CD4-positive, alpha-beta T cell treated with Interleukin-15 for 1 hour (primary cell): ENCODE measurements around the gene PES1.
"Not testable (repeated sequence)": the region's sequence is repeated elsewhere in the genome, so short reads cannot be mapped to it uniquely, and the experiment has no call there.

Source experiments
- DNase-seq: peaks from one replicate; pipeline ENCODE4 v3.0.0-alpha.2; 2020

Gene PES1

DNA sequence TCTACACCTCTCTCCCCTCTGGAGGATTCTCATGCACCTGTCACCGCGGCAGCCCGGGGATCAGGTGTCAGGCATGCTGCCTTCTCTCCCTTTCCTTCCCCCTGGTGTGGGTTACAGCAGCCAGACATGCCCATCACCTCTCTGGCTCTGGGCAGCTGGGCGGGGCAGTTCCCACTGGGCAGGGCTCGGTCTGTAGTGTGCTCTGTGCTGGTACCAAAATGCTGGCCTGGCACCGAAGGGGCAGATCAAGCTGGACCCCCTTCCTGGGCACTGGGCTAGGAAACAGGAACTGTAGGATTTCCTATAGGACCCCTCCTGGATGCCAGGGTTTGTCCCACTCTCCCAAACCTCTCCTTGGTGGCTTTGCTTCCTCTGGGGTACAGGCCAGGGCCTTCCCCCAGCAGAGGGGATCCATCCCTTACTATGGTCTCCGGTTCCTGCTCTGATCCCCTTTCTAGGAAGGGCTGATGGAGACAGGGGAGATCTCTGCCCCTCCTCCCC lies 18.1 kb downstream of the PES1 start:
- no peak for DNase-seq

DNA sequence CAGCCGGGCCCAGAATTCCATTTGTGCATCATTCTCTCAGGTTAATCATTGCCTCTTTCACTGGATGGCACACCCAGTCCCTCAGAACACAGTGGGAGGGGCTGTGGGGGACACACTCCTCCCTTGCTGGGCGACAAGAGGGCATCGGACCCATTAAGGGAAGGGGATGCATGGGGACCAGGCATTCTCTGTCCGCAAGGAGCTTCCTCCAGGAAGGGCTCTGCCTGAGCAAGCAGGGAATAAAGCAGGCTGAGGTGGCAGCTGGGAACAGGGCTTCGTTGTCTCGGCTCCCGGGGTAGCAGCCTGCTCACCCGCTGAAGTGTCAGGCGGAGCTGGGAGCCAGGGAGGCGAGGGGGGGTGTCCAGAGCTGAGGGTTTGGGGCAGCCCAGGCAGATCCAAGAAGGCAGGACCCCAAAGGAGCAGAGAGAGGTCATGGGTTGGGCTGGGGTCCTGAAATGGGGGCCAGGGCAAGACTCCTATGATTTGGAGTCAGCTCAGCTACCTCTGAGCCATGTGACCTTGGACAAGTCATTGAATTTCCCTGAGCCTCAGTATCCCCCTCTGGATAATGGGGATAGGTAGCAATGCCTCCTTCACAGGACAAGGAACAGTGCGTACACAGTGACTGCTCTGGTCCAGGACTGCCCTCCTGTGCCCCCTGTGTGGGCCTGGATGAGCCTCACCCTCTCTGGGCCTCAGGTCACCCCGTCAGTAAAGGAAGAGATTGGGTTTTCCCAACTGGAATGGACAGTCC lies 18.7 kb downstream of the PES1 start:
- no peak for DNase-seq

DNA sequence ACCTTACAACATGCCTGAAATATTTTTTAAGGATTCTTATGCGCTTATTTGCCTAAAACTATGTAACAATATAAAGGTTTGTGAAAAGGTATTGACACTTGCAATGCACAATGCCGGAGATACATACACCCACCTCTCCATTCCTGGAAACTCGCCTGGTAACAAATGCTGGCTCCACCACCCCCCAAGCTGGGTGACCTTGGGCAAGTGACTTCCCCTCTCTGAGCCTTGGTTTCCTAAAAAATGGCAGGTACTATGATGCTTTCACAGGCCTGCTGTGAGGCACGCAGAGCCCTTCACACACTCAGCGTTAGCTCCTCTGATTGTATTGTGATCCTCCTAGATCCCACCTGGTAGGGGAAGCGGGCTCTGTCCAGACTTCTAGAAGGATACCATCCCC lies 19.5 kb downstream of the PES1 start:
- DNase-seq, result no peak

DNA sequence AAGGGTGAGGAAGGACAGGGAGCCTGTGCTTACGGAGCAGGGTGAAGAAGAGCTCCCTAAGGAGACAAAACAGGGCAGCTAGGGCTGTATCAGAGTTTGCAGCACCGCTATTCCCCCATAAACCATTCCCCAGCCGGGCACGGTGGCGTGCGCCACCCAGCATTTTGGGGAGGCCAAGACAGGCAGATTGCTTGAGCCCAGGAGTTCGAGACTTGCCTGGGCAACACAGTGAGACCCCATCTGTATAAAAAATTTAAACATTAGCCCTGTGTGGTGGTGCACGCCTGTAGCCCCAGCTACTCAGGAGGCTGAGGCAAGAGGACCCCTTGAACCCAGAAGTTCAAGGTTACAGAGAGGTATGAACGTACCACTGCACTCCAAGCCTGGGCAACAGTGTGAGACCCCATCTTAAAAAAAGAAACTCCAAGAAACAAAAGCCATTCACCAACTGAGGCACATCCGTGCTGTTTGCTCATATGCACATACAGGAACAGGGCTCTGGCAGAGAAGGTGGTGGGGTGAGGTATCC lies 22.0 kb downstream of the PES1 start:
- DNase-seq, result no peak

DNA sequence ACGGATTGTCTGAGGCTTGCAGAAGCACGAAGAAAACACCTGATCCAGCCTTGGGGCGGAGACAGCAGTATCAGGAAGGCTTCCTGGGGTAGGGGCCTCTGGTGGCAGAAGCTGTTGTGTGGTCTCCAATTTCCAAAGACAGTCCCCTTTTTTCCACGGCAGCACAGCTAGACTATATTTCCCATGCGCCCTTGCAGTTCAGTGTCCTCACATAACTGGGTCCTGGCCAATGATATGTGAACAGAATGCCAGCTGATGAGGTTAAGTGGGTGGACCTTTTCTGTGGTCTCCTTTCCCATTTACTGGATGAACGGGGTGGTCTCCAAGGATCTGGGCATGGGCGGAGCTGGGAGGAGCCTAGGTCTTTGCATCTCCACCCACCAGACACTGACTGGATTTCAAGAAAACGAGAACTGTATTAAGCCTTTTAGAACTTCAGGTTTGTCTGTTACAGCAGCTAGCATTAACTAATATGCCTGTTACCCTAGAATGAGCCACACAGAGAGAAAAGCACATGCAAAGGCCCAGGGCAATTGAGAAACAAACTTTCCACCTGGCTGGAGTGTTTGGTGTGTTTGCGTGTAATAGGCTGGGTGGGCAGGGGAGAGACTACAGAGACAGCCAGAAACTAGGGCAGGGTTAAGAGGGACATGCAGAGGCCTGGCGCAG lies 23.4 kb downstream of the PES1 start:
- no peak for DNase-seq

DNA sequence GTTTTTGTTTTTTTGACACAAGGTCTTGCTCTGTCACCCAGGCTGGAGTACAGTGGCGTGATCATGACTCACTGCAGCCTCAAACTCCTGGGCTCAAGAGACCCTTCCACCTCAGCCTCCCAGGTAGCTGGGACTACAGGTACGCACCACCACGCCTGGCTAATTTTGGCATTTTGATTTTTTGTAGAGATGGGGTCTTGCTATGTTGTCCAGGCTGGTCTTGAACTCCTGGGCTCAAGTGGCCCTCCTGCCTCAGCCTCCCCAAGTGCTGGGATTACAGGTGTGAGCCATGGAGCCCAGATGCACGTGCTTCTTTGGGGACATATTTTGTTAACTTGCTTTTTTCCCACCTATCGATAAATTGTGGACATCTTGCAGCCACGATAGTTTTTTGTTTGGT lies 24.4 kb downstream of the PES1 start:
- not testable (repeated sequence) for DNase-seq

DNA sequence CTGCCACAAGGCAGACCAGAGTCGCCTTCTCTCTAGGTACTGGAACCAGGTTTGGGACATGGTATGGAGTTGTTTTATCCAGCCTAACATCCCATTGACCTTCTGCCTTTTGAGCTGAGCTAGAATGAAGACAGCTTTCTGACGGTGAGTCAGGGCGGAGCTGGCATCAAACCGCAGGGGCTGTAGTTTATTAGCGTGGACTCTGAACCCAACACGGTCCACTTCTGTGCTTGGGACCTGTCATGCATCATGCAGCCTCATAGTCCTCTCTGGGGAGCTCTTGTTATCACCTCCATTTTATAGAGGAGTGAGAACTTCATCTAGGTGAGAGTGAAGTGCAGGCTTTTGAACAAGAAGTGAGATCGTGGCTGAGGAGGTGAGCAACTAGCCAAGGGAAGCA lies 25.6 kb downstream of the PES1 start:
- DNase-seq, result no peak

DNA sequence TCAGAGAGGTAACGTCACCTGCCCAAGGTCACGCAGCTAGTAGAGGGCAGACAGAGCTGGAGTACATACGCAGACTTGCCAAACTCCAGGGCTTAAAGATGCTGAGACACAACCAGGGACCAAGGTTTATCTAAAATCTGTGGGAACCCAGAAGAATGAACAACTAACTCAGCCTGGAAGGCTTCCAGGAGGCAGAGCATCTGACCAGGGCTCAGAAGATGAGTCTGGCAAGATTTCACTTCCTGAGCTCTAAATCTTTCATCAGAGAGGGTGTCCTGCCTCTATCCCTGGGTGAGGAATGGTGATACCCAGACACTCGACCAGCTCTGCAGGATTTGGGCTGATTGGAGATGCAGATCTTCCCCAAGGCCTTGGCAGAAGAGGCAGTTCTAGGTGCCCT lies 26.4 kb downstream of the PES1 start:
- no peak for DNase-seq

DNA sequence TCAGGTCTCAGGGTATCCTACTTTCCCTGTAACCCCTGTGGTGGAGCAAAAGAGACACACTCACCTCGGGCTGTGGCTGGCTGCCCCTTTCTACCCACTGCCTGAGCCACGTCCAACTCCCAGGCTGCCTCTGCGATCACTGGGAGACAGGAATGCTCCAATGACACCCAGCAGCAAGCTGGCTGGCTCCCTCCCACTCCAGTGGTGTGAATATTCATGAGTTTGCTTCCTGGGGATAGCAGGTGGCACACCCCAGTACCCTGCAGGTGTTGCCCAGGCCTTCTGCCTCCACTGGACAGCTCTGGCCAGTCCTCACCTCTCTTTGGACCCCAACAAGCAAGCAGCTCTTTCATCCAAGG lies 27.0 kb downstream of the PES1 start:
- DNase-seq, result no peak

DNA sequence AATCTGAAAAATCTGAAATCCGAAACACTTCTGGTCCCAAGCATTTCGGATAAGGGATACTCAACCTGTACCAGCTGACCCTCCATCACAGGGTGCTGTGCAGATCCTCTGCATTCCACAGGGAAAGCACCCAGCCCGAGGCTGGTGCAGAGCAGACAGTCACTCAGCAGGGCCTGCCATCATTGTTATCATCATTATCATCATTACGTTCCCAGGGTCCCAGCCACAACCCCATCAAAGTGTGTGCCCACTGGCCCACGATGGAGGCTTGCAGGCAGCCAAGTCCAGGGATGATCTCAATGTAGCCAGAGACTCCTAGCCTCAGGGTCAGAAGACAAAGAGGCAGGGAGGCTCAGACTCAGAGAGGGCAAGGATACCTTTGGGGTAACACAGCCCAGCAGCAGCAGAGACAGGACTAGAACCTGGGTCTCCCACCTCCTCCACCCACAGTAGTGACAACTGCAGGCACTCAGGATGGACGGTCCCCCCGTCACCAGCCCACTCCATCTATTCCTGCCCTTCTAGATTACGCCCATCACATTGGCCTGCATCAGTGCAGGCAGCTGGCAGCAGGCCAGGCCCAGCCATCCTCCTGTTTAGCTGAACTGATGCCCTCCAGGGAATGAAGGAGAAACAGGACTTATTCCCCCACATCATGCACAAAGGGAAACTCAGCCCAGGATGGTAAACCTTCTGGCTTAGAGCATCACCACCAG lies 27.5 kb downstream of the PES1 start:
- no peak for DNase-seq

DNA sequence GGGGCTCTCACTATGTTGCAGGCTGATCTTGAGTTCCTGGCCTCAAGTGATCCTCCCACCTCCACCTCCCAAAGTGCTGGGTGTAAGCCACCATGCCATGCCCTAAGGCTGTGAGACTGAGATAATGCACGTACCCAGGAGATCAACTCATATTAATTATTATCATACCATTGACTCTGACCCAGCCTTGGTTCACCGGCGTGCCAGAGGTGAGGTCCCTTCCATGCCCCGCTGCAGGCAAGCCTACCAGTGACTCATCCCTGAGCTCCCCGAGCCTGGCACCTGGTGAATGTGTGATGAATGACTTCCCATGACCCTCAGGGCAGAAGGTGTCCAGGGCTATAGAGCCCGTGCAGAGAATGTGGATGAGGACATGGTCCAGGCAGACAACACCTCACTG lies 29.3 kb downstream of the PES1 start:
- no peak for DNase-seq

DNA sequence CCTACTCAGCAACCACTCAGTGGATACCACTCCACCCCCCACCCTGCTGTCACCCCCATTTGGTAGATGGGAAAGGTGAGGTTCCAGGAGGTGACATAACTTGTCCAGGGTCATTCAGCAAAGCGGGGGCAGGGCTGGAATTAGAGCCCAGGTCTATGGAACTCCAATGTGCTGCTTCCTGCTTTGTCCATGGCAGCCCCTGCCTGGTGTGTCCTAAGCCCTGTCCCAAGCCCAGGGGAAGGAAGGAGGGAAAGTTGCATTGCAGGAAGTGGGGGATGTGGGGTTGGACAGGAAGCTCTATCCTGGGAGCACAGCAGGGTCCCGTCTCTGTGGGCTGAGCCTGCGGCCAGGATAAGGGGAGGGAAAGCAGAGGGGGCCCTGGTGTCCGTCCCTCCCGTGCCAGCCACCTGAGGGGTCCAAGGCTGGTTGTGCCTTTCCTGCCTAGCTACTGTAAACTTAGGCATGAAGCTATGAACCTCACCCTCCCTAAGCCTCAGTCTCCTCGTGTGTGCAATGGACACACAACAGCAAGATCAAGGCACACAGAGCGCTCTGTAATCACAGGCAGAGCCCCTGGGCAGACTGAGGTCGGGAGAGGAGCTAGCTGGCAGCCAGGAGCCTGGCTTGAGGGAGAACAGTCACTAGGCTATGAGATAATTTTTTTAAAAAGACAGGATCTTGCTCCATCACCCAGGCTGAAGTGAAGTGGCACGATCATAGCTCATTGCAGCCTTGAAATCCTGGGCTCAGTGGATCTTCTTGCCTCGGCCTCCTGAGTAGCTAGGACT lies 30.1 kb downstream of the PES1 start:
- DNase-seq, result no peak

DNA sequence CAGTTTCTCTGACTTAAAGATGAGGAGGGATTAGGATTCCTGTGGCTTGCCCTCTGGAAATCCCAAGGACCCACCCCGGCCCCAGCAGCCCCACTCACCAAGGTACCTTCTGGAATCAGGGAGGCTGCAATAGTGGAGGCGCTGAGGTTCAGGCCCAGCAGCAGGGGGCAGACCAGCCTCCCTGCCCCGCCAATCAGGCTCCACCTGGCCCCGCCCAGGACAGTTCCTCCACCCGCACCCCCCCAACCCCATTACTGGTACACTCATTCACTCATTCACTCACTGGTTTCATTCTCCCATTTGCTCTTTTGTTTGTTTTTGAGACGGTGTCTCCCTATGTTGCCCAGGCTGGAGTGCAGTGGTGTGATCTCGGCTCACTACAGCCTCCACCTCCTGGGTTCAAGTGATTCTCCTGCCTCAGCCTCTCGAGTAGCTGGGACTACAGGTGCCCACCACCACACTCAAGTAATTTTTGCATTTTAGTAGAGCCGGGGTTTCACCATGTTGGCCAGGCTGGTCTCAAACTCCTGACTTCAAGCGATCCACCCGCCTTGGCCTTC lies 31.0 kb downstream of the PES1 start:
- not testable (repeated sequence) for DNase-seq

DNA sequence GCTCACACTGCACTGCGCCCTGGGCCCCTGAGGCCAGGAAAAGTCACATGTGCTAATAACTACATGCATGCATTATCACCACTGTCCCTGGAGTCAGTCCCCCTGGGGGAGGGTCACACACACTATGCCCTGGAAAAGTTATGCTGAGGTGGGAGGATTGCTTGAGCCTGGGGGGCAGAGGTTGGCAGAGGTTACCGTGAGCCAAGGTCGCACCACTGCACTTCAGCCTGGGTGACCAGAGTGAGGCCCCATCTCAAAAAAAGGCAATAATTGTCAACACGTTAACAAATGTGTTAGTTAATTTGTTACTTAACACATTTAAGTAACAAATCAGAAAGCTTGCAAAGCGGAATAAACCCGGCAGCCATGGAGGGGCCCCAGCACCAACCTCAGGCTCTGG lies 31.8 kb downstream of the PES1 start:
- DNase-seq, result no peak

DNA sequence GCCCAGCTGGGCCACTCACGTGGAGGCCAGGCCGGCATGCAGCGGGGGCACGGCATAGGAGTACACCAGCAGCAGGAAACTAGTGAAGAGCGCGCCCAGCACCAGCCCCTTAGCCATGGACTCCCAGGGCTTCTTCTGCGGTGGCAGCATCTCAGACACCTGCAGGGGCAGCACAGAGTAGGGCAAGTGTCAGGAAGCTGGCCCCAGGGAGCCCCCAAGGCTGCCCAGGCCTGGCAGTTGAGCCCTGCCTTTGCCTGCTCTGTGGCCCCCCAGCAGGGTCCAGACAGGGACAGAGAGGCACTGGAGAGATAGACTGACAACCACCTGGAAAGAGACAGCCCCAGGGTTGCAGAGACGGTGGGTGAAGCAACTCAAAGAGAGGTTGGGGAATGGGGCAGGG lies 34.5 kb downstream of the PES1 start:
- no peak for DNase-seq

DNA sequence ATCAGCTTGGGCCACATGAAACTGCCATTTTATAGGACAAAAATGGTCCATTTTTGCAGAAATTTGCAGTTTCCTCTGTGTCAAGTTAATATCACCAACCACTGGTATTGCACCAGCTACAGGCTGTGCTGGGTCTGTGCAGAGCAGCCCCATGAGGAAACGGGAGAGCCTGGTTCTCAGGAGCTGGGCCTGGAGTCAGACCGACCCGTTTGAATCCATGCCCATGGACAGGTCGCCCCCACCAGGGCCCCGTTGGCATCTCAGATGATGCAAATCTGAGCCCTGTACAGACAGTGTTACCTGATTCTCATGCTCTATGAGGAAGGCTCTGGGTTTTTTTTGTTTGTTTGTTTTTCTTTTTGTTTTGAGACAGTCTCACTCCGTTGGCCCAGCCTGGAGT lies 35.3 kb downstream of the PES1 start:
- no peak for DNase-seq

DNA sequence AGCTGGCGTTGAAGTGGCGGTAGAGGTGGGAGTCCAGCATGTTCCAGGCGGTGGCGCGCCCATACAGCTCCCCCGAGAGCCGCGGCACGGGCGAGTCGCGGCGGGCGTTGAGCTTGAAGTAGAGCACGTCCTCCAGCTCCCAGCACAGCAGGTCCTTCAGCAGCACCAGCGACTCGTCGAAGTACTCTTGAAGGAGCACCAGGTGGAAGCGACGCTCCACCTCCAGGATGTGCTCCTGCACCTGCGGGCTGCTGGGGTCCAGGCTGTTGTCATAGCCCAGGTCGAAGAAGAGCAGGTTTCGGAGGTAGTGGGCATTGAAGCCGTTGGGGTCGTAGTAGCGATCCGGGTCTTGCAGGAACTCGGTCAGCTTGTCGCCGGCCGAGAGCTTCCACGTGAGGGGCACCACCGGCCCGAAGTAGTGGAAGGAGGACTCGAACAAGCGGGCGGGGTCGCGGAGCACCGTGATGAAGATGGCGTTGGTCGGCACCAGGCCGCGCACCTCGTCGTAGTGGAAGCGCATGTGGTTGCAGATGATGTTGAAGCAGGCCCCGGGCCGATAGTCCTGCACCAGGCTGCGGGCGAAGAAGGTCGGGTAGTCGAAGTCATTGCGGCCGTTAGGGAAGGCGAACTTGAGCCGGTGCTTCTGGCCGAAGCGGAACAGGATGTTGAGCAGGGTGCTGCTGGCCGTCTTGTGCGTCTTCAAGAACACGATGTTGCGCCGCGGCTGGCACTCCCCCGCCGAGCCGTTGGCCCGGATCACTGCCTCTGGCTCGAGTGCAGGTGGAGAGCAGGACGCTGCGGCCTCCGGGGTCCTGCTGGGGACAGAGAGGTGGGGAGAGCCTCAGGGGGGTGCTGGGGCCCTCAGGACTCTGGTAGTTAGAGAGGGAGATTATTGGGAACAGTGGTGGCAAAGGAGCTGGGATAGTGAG lies 36.2 kb downstream of the PES1 start:
- no peak for DNase-seq

DNA sequence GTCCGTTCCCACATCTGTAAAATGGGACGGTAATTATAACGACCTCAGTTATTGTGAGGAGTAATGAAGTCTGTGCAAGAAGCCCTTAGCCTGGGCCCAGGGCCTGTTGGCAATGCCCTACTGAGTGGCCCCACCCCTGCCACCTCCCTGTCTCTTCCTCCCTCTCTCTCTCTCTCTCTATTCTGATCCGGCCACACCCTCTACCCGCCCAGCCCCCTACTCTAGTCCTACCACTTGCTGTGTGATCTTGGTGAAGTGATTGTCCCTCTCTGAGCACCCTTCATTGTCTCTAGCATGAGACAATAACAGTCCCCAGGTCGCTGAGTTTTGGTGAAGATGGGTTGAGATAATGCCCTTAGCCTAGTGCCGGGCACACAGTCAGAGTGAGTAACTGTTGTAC lies 37.7 kb downstream of the PES1 start:
- DNase-seq, result no peak

DNA sequence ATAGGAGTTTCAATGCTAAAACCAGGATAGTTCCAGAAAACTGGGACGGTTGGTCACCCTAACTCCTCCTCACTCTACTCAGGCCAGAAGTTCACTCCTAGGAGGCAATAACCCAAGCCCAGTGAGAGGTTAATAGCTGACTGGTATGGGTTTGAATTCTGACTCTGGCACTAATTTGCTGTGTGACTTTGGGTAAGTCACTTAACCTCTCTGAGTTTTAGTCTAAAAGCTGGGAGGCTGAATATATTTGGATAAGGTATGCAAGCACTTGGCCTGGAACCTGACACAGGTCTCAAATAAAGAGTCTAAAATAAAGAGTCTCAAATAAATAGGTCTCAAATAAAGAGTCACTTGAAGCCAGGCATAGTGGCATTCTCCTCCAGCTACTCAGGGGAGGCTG lies 39.0 kb downstream of the PES1 start:
- DNase-seq, result no peak

DNA sequence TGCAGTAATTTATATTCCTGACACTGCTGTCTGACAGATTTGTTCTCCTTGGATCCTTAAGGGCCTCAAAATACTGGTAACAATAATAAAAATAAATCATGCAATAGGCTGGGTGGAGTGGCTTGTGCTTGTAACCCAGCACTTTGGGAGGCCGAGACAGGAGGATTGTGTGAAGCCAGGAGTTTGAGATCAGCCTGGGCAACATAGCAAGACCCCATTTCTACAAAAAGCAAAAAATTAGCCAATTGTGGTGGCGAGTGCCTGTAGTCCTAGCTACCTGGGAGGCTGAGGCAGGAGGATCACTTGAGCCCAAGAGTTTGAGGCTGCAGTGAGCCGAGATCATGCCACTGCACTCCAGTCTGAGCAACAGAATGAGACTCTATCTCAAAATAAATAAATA lies 39.9 kb downstream of the PES1 start:
- DNase-seq, result not testable (repeated sequence)

DNA sequence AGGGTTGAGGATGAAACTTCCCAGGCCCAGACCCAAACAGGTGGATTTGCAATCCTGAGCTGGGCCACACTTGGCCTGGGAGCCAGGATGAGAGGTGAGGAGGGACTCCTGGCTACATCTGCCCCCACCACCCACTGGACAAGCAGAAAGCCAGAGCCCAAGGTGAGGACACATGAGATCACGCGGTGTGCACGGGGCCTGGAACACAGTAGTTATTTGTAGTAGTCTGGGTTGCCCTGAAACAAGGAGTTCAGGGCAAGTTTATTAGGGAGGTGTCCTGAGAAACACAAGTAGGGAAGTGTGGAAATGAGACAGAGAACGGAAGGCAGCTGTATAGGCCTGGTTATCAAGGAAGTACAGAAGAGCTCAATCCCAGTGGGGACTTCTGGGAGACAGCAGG lies 44.5 kb downstream of the PES1 start:
- no peak for DNase-seq

DNA sequence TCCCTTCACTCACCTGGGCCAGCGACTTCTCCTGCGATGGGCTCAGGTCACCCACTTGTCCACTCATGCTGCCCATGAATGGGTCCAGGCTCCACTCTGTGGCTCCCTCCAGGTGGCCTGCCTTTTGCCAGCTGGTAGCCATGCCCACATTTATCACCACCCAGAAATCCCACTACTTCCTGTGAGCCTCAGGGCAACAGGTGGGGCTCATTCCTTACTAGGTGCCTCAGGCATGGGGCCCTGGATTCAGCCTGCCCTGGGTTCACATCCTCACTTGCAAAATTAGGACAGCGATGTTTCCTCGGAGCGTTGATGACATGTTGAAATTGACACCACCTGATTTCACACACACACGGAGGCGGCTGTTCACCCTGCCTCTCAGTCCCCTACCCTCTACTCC lies 45.1 kb downstream of the PES1 start, which contains the start of gene SEC14L6:
Gene SEC14L6 (minus strand): TSS at position 126 of the 400 bp plus-strand sequence. CDS start 59 bp downstream, at position 67.
- no peak for DNase-seq
